GM18502 (cell line): ENCODE measurements around the gene ANKZF1.
A peak's percentile ranks its signal among the peaks of the same experiment; 100 is the strongest.
"Not testable (repeated sequence)": the region's sequence is repeated elsewhere in the genome, so short reads cannot be mapped to it uniquely, and the experiment has no call there.

Experiments
- ATAC-seq: cut with Tn5 transposase; IDR thresholded peaks from one replicate; pipeline ENCODE4 v1.9.1; 2021; ENCODE audit warnings: mild to moderate bottlenecking; ENCODE audit not compliant: unreplicated experiment, poor library complexity

Gene ANKZF1

DNA sequence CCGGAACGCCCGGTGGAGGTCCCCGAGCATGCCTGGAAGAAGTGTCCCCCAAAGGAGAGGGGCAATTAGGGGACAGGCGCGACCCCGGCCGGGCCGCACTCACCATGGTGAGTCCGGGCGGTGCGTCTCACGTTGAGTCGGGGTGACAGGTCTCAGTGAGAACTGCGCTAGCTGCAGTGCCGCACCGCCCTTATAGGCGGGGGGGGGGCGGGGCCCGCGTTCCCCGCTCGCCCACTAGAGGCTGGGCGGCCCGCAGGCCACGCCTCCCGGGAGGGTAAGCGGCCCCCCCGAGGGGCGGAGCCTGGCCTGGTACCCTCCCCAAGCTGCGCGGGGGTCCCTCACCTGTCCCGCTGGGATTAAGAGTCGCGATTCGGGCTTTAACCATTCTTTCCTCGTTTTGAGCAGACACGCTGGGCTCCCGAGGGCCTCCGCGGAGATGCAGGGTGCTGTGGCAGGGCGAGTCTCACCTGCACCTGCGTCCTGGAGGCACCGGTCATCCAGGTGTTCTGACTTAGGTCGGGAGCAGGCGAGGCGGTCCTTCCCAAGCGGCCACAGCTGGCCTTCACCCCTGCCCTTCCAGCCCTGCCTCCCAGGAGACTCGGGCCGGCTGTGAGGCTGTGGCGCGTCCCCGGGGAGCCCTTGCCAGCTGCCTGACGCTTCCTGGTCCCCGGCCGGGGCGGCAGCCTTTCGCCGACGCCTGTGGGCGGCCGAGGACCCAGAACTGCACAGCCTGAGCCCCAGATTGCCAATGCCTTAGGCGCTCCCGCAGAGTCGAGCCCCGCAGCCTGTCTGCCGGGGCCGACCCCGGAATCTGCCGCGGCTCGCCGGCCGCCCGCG lies 24.4 kb downstream of the ANKZF1 start, which contains the start of gene TUBA4A:
TUBA4A (minus strand) TSS at position 166 of the 837 bp plus-strand sequence; CDS start at position 106, 60 bp downstream.
- ATAC-seq, result peak; percentile 65

- peak; percentile 30 for ATAC-seq
Observed at GRCh38 chr2:219254590-219255201, 25.1 kb downstream of the ANKZF1 start.

DNA sequence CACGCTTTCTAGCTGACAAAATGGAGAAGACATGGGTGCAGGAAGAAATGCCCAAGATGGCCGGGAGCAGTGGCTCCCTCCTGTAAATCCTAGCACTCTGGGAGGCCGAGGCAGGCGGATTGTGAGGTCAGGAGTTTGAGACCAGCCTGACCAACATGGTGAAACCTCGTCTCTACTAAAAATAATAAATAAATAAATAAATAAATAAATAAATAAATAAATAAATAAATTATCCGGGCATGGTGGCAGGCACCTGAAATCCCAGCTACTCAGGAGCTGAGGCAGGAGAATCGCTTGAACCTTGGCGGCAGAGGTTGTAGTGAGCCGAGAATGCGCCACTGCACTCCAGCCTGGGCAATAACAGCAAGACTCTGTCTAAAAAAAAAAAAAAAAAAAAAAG lies 29.3 kb downstream of the ANKZF1 start:
- ATAC-seq, result not testable (repeated sequence)

DNA sequence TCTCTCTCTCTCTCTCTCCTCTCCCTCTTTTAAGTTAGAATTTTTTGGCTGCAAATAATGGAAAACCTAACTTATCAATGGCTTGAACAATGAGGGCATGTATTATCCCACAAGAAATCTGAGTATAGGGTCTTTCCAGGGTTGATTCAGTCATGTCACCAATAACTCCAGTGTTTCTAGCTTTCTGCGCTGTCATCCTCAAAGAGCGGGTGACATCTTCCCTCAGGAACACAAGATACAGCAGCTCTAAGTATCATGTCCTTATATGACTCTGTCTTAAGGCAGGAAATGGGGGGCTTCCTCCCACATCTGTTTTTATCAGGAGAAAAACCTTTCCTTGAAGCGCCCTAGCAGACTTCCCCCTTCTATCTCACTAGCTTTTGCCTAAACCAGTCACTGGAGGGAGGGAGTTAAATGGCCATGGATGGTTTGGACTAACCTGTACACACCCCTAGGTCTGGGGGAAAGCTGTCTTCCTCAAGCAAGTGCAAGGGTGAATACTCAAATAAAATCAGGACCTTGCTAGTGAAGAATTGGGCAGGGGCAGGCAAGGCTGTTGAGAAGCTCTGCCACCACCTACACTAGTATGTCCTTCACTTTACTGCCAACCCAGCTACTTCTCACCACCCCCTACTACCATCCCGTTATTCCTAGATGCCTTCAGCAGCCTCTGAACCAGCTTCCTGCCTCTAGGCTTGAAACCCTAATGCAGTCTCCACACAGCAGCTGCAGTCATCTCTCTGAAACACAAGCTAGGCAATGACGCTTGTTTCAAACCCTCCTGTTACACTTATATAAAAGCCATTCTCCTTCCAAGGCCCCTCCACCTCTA lies 31.6 kb downstream of the ANKZF1 start:
- no peak for ATAC-seq

DNA sequence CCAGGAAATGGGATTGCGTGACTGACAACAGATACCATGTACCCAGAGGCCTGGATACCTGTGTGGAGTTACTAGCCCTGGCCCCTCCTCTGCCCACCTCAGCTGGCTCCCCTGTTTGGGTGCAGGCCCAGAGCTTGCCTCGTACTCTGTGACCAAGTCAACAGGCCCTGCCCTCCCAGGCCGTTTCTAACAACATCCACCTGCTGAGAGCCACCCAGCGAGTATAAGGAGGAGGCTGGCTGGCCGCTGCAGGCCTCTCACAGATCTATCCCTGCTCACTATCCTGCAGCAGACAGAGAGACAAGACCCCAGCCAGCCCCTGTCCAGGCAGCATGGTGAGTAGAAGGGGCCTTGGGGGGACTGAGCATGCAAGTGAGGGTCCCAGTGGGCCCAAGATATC lies 36.6 kb downstream of the ANKZF1 start:
- no peak for ATAC-seq

DNA sequence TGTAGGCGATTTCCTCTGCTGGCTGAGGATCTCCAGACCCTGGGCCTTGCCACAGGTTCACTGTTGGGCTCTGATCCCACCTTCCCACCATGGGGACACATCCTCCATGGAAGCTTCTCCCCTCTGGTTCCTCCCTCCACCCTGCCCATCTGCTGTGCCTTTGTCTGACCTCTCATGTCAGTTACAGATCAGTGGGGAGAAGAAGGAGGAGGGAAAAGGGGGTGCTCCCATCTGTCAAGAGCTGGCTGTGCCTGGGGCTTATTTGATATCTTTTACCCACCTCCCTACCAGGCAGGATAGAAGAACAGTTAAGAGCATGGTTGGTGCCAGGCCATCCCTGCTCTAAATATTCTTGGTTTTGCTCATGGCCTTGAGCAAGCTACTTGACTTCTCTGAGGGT lies 37.3 kb downstream of the ANKZF1 start:
- no peak for ATAC-seq

DNA sequence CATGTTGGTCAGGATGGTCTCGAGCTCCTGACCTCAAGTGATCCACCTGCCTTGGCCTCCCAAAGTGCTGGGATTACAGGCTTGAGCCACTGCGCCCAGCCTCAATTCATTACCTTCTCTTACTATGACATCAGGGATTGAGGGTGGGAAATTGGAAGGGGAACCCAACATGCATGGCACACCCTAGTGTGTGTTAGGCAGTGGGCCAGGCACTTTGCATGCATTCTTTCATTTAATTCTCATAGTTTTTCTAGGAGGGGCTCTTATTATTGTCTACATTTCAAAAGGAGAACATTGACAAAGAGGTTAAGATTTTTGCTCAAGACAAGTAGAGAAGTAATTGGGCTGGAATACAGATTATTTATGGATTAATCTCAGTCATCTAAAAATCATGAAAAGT lies 38.7 kb downstream of the ANKZF1 start:
- ATAC-seq, result no peak

- no peak for ATAC-seq
Observed at GRCh38 chr2:219269362-219270054, 39.9 kb downstream of the ANKZF1 start.

DNA sequence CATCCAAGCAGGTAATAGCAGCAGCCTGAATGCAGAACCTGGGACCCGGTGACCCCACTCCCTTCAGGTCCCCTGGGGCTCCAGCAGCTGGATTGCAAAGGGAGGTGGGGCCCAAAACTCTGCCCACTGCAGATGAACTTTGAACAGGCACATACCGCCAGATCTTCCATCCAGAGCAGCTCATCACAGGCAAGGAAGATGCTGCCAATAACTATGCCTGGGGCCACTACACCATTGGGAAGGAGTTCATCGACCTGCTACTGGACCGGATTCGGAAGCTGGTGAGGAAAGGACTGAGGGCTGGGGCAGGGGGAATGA lies 40.4 kb downstream of the ANKZF1 start:
- no peak for ATAC-seq

DNA sequence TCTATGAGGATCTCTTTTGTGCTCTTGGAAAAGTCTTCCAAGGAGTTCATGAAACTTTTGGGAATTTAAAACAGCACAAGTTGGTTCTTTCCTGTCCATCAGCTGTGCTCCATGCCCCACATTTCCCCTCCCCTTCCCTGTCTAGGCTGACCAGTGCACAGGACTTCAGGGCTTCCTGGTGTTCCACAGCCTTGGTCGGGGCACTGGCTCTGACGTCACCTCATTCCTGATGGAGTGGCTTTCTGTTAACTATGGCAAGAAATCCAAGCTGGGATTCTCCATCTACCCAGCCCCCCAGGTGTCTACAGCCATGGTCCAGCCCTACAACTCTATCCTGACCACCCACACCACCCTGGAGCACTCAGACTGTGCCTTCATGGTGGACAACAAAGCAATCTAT lies 41.4 kb downstream of the ANKZF1 start:
- no peak for ATAC-seq

DNA sequence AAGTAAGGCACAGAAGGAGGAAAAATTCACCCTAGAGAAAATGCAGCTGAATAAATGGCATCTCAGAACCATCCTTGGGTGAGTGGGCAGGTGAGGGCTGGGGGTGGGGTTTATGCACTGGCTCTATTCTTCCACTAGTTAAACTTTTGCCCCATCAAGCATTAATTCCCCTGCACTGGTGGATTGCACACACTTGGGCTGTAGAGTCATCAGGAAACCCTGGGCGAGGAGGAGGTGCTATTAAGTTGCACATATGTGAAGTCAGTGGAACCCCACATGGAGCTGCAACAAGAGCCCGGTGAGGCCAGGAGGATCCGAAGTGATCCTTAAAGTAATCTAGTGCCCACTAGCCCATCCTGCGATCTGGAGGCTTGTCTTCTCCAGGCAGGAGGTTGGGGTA lies 42.8 kb downstream of the ANKZF1 start:
- no peak for ATAC-seq

DNA sequence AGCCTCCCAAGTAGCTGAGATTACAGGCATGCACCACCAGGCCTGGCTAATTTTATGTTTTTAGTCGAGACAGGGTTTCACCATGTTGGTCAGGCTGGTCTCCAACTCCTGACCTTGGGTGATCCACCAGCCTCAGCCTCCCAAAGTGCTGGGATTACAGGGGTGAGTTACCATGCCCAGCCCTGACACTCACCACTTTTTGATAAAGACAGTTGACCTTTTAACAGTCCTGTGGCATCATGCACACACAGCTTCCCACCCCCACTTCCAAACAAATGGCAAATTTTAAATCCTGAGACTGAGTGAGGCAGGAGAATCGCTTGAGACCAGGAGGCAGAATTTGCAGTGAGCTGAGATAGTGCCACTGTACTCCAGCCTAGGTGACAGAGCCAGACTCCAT lies 43.4 kb downstream of the ANKZF1 start:
- no peak for ATAC-seq

DNA sequence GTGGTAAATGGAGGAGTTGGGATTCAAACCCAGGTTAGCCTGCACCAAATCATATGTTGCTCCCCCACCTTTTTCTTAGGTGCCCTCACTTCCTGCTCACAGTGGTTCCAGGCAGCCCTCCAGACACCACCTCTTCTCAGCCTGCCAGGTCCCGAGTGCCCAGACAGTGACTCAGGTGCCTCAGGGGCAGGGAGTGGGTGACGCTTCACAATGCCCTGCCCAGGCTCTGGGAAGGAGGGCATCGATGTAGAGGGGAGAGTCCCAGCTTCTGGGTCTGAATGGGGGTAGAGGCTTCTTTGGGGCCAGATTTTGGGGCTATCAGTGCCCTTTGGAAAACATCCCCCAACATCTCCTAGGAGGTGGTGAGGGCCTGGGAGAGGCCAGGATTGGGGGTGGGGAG lies 44.3 kb downstream of the ANKZF1 start:
- no peak for ATAC-seq

DNA sequence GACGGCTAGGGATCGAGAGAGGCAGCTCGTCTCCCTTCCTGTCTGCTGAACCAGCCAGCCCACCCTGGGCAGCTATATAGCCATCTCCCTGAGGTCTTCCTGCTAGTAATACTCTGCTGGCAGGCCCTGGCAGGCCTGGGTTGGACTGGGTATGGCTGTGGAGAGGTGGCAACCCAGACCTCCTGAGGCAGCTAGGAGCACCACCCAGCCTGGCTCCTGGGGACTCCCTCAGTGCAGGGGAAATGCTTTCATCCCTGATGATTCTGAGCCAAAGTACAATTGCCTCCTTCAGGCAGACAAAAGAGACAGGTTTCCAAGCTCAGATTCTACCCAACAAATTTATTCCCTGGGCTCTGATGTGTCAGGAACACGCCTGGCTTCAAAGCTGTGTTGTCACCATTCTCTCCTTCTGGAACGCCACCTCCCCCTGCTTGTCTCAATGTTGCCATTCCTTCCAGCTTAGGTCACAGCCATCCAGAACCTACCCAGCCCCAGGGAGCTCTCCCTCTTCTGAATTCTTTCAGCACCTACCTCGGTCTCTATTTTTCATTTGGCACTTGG lies 44.8 kb downstream of the ANKZF1 start:
- ATAC-seq, result no peak

DNA sequence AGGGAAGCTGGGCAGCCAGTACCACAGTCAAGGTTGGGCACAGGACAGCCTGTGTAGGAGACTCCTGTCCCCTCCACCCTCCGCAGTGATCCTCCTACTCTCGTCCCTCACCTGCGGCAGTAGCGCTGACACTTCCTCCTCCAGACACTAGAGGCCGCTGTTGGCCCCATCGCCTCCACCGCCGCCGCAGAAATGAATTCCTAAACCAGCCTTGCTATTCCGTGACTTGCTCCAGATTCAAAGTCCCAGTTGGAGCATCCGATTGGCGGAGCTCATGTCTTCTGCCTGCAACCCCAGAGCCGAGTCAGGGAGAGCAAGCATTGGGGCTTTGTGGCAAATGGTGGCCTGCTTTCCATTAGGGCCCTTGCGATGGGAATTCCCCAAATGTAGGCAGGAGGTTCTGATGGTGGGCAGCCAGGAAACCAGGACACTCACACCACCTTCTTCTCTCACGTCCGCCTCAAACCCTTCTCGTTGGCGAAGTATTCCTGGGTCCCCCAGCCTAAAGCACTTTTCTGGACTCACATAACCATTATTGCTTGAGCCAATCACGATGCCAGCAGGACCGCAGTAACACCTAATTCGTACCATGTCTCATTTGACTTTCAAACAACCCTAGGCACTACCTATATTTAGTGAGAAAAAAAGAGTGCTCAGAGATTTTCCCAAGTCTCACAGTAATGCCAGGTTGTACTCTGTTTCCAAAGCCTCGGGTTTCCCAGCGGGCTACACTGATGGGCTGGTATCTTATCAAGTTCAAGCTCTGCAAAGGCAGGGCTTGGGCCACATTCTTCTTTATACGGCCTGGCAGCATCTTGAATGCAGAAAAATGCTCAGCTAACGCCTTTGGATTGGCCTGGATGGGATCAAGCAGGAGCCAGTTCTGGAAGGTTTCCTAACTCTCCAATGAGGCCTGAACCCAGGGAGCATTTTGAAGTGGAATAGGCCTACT lies 48.4 kb downstream of the ANKZF1 start:
- ATAC-seq, result no peak

GRCh38 chr2:219278655-219279150 lies 49.1 kb downstream of the ANKZF1 start:
- no peak for ATAC-seq

DNA sequence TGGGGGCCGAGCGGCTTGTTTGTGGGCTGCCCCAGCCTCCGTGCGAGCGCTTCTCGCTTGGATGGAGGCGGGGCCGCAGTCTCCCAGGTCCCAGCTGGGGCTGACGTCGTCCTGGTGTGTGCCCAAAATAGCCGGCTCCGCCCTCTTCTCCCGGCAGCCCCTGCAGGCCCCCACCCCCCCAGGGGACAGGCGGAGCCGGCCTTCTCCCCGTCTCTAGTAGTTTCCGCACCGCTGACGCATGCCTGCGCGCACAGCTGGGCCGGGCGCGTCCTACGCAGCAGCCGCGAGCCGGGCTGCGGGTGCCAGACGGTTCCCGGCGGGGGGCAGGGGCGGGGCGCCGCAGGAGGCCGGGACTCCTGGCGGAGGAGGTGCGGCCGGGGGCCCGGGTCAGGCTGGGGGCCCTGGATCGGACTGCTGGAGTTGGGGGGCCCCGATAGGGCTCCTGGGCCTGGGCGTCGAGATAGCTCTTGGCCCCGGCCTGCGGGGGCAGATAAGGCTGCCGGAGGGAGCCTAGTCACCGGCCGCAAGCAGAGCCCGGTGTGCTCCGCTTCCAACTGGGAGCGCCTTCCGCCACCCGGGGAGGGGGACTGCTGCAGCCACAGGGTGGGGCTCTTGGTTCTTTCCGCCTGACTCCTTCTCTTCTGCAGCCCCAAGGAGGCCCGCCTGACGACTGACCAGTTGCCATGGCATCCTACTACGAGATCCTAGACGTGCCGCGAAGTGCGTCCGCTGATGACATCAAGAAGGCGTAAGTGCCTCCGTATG lies 49.7 kb downstream of the ANKZF1 start, which contains the start of gene DNAJB2:
DNAJB2 (plus strand) TSS at position 216 of the 765 bp plus-strand sequence; CDS start at position 684, 468 bp downstream.
- ATAC-seq, result peak; percentile 88

GRCh38 chr2:219279916-219280516 lies 50.4 kb downstream of the ANKZF1 start:
- ATAC-seq, result no peak
